ENCODE data around the gene ST6GAL2.

GRCh38 chr2:106931717-106932335 lies 45.9 kb upstream of the ST6GAL2 start:
- TF ChIP-seq, protein P1, sequence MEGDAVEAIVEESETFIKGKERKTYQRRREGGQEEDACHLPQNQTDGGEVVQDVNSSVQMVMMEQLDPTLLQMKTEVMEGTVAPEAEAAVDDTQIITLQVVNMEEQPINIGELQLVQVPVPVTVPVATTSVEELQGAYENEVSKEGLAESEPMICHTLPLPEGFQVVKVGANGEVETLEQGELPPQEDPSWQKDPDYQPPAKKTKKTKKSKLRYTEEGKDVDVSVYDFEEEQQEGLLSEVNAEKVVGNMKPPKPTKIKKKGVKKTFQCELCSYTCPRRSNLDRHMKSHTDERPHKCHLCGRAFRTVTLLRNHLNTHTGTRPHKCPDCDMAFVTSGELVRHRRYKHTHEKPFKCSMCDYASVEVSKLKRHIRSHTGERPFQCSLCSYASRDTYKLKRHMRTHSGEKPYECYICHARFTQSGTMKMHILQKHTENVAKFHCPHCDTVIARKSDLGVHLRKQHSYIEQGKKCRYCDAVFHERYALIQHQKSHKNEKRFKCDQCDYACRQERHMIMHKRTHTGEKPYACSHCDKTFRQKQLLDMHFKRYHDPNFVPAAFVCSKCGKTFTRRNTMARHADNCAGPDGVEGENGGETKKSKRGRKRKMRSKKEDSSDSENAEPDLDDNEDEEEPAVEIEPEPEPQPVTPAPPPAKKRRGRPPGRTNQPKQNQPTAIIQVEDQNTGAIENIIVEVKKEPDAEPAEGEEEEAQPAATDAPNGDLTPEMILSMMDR (IDR thresholded peaks at IDR 0.05), result no peak
- no peak for TF ChIP-seq POLR2A (IDR thresholded peaks at IDR 0.05)

Measured in lower leg skin (tissue), 3 donors.